IPS DF 4.7 (cell line): ENCODE results near the gene C1QTNF9.
"Not testable (repeated sequence)": the region's sequence is repeated elsewhere in the genome, so short reads cannot be mapped to it uniquely, and the experiment has no call there.

ENCODE experiments used
- DNase-seq: peaks from one replicate; pipeline ENCODE4 v3.0.0-alpha.2; 2013; ENCODE audit warnings: low spot score; ENCODE audit errors: extremely low read depth

C1QTNF9 gene

DNA sequence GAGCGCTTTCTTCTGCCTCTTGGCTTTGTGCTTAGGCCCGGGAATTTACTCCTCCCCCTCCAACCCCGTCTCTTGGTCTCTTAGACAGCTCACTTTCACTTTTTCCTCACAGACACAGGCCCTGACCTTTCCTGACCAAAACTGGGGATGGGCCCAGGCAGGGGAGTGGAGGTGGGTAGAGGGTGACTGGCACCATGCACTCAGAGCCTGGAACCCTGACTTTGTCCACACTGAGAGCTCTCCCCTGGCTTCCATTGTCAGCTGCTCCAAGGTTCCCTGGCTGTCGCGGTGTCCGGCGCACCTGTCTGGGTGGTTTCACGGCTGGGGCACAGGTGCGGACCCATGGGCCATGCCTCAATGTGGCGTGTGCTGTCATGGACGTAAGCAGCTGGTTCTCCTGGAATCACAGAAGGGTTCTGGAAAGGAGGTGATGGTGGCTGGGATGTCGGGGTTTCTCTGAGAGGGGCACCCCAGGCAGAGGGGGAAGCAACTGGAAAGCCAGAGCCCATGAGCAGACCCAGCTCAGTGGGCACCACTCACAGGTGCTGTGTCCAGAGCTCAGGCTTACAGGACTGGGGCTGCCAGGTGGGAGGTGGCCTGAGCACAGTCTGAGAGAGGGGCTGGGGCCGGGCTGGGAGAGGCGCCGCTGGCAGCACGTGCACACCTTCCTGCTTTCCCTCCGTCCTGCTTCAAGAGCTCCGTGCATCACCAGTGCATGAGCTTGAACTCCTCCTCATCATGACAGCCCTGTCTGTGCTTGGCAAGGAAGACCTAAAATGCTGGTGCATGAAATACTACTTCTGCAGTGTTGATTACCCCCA lies 28.0 kb upstream of the C1QTNF9 start:
- no peak for DNase-seq

DNA sequence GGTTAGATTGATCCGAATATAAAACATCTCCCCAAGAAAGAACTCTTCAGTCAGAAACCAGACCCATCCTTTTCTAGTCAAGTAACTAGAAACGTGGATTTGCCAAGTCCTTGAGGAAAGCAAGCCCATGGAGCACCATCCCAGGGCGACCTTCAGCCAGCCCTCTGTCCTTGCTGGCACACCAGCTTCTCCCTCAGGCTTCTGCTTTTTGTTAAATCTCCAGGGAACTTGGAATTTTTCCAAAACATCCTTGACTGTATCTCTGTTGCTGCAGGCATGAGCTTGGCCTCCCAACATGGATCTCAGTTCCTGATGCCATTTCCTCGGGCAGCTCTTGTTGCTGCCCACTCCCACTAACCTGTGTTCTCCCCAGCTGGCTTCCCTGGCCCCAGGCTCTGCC lies 27.1 kb upstream of the C1QTNF9 start:
- no peak for DNase-seq

DNA sequence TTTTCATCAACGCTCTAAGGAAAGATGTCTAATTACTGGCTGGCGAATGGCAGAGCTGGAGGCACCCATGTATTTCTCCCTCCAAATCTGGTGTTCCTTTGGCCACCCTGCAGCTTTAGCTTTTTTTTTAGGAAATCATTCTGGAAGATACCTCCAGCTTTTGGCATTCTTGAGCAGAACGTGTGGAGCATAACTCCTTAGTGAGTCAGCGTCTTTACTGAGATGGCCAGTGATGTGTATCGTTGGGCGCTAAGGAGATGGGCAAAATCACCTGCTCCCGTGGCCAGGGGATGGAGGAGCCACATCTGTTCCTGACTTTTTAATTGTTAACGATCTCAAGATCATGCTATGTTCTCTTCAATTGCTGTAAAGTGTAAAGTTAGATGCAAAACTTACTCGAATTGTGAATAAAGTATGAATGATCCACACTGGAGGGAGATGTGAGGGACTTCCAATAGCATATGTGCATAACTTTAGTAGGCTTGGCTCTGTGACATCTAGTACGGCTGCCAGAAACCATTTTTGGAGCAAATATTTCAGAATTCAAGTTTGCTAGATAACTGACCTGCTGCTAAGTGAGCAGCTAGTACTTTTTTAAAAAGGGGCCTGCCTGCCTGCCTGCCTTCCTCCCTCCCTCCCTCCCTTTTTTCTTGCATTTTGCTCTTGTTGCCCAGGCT lies 24.4 kb upstream of the C1QTNF9 start:
- no peak for DNase-seq

DNA sequence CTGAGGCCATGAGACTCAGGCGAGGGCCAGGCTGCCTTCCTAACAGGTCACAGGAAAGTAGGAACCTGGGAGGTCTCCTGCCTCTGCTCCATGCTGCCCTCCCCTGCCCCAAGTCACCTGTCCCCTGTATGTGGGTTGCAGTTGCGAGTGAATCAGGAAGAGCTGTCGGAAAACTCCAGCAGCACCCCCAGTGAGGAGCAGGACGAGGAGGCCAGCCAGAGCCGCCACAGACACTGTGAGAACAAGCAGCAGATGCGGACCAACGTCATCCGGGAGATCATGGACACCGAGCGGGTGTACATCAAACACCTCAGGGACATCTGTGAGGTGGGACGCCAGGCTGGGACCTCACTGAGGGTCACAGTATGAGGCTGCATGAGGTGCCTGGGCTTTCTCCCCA lies 22.8 kb upstream of the C1QTNF9 start:
- DNase-seq = no peak

DNA sequence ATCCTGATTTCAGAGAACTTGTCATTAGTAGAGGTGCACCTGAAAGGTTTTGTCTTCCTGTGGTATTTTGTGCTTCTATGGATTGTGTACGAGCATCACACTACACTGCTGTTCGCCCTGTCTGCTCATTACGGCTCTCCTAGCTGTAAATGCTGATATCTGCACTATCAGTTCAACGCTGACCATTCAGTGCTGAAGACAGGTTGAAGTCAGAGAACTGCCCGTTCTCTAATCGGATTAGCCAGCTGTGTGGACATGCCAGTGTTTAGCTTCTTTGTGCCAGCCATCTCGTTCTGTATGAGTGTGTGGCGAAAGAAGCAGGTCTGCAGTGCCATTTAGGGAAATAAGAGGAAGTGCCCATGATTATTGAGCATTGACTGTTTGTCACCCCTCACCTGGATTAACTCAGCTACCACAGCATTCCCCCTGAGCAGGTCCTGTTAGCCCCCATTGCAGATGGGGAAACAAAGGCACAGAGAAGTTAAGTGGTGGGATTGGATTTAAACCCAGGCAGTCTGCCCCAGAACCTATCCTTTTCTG lies 21.6 kb upstream of the C1QTNF9 start:
- no peak for DNase-seq

DNA sequence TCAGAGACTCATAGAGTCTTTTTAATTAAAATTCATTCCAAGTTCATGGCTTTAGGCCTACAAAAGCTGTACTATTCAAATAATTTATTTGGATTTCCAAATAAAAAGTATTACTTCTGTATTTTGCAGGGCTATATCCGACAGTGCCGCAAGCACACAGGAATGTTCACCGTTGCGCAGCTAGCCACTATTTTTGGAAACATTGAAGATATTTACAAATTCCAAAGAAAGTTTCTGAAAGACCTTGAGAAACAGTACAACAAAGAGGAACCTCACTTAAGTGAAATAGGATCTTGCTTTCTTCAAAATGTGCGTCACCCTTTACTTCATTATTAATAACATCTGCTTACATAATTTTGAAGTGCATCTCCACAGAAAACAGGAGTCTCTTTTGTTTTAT lies 20.5 kb upstream of the C1QTNF9 start:
- no peak for DNase-seq

DNA sequence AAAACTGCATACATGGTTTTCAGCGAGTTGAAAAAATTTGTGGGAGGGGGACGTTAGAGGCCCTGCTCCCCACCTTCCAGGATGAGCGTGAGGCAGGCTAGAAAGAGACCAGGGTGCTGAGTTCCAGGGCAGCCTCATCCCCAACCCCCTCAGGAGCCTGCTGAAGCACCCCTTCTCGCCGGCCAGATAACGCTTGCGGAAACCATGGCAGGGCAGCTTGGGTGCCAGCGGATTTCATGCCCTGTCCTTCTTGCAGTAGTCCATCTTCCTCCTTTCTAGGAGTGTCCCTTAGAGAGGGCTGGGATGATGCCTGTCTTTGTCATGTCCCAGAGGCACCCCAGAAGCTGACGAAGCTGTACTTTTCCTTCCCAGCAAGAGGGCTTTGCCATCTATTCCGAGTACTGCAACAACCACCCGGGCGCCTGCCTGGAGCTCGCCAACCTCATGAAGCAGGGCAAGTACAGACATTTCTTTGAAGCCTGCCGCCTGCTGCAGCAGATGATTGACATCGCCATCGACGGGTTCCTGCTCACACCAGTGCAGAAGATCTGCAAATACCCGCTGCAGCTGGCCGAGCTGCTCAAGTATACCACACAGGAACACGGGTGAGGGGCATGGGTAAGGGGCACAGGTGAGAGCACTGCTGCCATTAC lies 19.0 kb upstream of the C1QTNF9 start:
- no peak for DNase-seq

DNA sequence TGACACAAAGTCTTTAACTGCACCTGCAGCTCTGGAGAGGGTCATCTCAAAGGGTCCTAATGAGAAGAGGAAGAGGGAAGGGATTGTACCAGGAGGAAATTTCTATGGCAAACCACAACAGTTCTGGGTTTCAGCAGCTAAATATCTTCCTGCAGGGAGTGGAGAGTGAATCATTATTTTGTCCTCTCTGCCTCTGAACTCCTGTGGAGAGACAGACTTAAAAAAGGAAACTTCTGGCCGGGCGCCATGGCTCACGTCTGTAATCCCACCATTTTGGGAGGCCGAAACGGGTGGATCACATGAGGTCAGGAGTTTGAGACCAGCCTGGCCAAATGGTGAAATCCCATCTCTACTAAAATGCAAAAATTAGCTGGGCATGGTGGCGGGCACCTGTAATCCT lies 16.9 kb upstream of the C1QTNF9 start:
- DNase-seq = no peak

DNA sequence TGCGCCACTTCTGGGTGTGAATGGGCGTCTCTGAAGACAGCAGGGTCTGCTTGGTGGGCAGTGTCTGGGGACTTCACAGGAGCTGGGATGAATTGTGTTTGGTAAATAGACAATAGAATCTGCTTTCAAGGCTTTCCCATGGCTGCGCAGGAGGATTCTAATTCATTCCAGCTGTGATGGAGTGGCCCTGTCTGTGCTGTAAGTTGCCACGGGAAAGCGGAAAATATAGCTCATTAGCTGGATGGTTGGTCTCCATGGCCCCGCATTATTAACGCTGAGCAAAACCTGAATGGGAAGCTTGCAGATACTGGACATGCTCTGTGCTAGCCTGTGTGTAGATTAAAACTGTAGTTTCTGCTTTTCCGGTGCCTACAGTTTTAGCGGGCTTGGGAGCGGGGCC lies 15.6 kb upstream of the C1QTNF9 start:
- DNase-seq = no peak

DNA sequence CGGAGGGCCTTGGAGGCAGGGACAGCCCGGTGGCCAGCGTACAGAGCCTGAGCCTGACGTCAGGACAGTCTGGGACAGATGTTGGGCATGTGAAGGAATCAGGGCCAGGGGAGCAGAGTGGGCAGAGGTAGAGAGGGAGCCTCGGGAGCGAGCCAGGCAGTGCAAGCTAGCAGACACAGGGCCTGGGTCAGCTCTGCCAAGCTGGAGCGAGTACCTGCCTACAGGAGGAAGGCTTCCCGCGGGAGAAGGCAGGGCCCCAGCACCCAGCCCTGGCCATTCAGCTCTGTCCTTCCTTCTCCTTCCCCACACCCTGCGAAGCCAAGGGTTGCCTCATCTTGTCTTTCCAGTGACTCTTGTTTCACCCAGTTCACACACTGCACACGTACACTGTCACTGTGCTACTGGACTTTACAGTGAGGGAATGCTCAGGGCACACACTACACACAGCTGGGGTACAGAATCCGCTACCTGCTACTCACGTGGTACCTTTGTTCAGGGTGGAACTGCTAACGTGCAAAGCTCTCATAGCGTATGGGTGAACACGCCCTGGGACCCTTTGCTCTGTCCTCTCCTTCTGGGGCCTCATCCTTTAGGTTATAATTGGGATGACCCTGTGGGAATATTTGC lies 9.8 kb upstream of the C1QTNF9 start:
- DNase-seq = no peak

DNA sequence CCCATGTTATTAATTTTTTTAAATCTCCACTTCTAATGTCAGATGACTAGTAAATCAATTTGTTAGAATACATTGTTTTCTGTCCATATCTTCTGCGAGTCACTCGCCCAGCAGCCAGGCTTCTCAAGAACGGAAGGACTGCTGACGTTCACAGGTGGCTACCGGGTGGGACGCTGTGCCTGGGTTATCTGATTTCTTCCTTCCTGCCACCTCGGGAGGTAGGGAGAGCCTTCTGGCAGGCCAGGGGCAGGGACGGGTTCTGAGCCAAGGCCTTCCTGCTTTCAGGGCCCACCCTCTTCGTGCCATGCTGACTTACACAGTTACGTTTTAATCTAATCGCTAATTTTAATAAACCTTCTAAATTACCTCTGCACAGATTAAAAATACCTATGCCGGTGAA lies 7.9 kb upstream of the C1QTNF9 start:
- no peak for DNase-seq

DNA sequence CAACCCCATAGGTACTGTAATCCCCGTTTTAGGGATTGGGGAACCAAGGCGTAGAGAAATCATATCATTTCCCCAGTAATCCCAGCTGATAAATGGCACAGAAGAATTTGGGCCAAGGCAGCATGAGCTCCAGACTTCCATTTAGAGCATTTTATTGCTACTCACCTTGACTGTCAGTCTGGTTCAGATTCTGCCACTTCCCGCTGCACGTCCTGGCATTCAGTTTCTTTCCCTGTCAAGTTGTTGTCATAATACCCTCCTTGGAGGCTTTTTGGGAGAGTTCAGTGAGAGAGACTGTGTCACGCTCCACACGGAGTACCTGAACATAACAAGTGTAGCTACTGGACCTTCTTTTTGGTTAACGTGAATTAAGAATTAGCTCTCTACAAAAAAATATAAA lies 7.5 kb upstream of the C1QTNF9 start:
- no peak for DNase-seq

DNA sequence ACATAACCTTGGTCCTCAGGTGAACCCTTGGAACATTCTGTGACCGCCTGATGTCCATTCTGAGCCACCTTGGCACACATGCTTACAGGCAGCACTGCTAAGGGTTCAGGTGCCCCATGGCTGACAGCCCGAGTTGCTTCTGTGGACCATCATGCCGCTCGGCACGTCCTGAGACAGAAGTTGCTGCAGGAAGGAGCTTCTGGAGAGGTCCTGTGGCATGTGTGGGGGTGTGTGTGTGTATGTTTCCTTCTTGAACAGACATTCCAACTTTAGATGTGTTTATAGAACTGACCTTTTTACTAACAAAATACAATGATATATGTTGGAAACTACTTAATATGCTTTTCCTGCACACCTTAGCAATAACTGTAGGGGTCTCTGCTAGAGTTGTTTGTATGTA lies 4.8 kb upstream of the C1QTNF9 start:
- DNase-seq = no peak

DNA sequence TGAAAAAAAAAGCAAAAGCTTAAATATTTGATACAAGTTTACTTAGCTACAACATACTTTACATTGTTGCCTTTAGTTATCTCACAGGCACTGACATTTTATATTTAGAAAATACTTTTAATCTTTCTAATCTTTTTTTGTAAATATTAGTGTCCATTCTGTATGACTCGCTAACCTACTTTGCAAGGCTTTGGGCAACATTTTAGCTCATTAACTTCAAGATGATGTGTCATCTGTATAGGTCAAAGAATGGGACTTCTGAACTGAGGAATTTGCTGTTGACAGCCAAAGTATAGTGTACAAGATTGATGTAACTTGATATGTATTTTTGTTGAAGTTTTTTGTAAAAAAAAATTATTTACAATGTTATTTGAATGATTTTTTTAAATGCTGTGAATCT lies 2.7 kb upstream of the C1QTNF9 start:
- no peak for DNase-seq

DNA sequence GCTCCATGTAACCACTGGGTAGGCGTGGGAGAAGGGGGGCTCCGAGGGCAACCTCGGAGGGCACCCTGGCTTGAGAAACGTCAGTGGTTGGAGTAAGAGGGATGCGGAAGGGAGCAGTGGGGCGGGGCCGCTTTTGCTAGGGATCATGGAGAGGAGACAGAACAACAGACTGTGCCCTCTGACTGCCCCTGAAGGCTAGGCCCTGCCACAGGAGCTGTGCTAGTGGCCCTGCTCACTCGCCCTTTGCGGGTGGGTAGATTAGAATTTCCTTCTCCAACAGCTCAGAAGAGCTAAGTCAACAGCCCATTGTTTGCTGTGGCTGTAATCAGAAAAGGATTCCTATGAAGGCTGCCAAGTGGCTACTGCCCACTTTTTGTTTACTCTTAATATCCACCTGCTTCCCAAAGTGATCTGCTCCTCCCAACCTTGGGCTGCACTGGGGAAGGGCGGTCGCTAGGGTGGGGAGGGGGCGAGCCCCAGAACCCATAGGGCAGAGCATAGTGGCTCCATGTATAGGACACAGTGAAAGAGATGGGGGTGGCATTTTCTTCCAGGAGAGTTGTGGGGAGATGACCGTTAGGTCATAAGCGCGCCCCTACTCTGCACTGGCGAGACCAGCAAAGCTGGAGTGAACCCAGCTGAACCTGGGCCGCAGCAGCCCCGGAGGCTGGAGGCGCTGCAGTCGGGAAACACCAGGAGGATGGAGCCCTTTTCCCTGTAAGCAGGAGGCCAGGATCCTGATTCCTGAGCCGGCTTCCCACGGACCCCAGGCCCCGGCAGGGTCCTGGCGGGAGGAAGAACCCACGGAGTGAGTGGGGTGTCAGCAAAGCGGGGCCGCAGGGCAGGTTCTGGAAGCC lies 1.9 kb upstream of the C1QTNF9 start:
- DNase-seq = no peak

DNA sequence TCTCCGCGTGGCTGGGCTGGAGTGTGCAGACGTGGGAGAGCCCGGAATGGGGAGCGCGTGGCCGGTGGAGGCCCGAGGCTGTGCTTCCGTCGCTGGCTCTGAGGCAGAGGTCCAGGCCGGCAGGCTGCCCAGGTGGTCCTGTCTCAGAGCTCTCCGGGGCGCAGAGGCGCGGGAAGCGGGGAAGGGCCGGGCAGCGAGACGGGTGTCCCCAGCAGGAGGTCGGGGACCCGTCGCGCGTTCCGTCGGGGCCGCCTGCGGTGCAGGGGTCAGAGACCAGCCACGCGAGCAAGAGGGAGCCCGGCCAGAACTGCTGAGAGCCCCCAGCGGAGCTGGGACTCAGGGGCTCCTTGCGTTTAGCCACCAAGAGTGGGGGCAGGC lies 1.3 kb upstream of the C1QTNF9 start:
- DNase-seq = no peak

DNA sequence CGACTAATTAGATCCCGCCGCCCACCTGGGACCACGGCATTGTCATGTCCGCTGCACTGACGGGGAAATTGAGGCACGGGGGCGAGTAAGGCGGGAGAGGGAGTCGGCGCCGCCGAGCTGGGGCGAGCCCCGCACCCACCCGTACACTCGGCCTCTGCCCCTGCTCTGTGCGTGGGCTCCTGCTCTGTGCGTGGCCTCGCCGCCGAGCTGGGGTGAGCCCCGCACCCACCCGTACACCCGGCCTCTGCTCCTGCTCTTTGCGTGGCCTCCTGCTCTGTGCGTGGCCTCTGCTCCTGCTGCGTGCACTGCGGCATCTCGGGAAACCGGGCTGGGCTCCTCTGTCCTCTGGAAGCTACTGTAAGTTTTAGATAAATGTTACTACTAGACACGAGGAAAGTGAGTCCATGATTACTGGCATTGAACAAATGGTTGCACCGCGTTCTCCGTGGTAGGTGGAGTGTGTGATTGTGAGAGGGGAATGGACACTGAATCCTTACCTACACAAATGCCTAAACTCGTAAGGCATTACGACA lies 826 bp upstream of the C1QTNF9 start:
- DNase-seq = no peak

DNA sequence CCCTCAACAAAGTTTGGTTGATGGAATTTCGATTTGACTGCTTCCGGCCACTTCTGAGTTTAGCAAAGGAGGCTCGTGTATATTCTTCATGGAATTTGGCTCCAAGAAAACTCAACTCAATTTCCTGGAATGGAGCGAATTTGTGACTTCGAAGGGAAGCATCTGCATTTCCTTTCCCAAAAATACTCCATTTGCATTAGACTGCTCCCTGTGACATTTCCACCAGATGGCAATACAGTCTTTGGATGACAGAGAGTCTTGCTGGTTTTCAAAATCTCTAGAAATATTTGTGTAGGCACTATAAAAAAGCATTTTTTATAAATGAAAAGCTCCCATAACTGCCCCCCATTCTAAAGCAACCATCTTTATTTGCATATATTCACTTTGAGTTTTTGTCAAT lies 4.1 kb downstream of the C1QTNF9 start:
- DNase-seq = no peak

DNA sequence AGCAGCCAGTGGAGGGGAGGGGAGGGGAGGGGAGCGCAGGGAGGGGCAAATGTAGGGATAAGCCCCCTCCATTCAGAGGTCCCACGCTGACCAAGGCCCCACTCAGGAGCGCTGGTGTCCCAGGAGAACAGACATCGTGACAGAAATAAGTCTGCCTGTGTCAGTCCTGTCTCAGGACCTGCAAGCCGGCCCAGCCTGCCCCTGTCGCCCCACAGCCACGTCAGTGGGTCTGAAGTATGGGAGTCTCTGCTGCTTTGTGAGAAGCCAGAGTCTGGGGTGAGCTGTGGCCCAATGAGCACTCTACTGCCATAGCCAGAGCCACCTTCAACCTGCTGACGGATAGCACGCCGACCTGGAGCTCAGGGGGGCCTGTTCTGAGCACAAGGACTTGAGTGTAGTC lies 8.5 kb downstream of the C1QTNF9 start:
- DNase-seq = not testable (repeated sequence)

DNA sequence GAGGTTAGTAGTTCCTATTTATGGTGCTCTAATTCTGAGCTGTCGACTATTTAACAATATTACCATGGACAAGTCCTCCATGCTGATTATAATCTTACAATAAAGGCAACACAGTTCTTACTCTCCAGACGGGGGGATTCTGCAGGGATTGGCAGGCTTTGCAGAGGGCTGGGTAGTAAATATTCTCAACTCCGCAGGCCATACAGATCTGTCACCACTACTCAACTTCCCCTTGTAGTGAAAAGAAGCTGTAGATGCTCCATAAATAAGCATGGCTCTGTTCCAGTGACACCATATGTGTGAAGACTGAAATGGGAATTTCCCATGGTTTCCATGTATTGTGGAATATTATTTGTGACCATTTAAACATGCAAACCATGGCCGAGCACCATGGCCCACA lies 9.5 kb downstream of the C1QTNF9 start:
- DNase-seq = not testable (repeated sequence)

DNA sequence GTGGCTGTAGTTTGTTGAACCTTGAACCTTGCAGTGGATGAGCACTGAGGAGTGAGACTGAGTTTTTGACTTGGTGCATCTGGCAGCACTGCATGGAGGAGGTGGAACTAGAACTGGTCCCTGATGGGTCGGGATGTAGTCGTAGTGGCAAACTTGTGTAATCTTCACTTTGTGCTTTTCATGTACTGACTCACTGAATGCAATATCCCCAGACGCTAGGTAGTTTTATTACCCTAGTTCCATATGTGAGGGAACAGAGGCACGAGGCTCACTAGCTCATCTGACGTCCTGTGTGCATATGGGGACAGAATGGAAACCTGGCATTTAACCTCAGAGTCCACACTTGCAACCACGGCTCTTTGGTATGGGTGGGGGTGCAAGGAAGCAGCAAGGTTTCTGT lies 10.3 kb downstream of the C1QTNF9 start:
- not testable (repeated sequence) for DNase-seq
